Anterior cingulate cortex (tissue), 58 donors: ENCODE data around the gene NEURL4.
"Not testable (repeated sequence)": the region's sequence is repeated elsewhere in the genome, so short reads cannot be mapped to it uniquely, and the experiment has no call there.

ENCODE experiments used
- DNase-seq, 58 donors: peaks; one replicate each; lab custom pipeline; 2025; lab: John Stamatoyannopoulos, UW

NEURL4 gene

GRCh38 chr17:7328840-7329373 is at the start of gene NEURL4:
Gene NEURL4 (minus strand): TSS chr17:7329335. CDS start chr17:7329312, 23 bp downstream.
- DNase-seq: peak in 3 of 58 donors; percentile 31 to 53 (median 51)

GRCh38 chr17:7374353-7374752 is 45.2 kb upstream of the NEURL4 start:
- no peak for DNase-seq

- DNase-seq: no peak
Measured at GRCh38 chr17:7370853-7371252, 41.7 kb upstream of the NEURL4 start.

DNA sequence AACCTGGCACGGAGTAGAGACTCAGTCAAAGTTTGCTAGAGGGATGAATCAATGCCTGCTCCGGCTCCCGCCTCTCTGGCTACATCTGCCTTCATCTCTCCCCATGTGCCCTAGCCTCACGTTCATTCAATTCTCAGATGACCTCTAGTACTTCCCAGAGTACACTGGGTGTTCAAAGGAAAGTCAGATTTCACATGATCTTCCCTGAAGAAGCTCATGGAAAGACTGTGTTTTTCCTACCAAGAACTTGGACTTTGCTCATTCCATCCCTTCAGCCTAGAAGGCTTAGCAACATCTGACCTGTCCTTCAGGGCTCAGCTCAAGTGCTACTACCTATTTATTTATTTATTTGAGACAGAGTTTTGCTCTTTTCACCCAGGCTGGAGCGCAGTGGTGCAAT is 40.7 kb upstream of the NEURL4 start:
- no peak for DNase-seq

GRCh38 chr17:7368599-7368994 is 39.5 kb upstream of the NEURL4 start:
- not testable (repeated sequence) for DNase-seq

DNA sequence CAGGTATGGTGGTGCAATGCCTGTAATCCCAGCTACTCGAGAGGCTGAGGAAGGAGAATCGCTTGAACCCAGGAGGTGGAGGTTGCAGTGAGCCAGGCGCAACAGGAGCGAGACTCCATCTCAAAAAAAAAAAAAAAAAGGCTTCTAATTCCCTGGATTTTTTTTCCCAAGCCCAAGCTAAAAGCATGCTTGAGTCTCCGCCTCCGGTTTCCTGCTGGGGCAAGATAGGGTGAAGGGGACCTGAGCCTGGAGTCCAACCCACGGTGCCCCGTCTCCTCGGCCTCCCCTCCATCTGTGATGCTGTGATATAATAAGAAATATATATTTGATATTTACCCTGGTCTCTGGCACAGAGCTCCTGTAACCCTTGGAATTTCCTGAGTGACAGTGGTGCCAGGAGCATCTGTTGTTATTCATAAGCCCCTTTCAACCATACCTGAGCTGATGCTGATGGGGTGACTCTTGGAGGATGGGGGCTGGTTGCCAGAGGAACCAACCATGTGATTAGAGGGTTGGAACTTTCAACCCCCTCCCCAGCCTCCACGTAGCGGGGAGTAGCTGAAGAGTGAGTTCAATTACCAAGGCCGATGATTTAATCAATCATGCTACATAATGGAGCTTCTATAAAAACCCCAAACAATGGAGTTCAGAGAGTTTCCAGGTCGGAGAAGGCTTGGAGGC is 38.9 kb upstream of the NEURL4 start:
- no peak for DNase-seq

GRCh38 chr17:7367083-7367482 is 37.9 kb upstream of the NEURL4 start:
- DNase-seq: no peak

GRCh38 chr17:7365963-7366362 is 36.8 kb upstream of the NEURL4 start:
- not testable (repeated sequence) for DNase-seq

GRCh38 chr17:7363311-7363710 is 34.2 kb upstream of the NEURL4 start:
- no peak for DNase-seq

DNA sequence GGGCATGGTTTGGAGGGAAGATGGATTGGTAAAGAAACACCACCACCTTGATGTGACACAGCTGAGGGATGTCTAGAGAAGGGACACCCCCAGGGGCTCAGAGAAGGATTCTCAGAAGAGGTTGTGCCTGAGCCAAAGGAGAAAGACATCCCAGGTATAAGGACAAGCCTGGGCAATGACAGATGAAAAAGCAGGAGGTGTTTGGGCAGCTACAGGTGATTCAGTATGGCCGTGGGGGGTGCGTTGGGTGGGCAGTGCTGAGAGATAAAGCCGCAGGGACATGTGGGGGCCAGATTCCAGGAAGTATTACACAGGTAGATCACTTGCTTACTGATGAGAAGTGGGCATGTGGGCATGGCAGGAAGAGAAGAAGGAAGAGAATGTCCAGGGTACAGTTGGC is 32.8 kb upstream of the NEURL4 start:
- DNase-seq: no peak

GRCh38 chr17:7357381-7357780 is 28.2 kb upstream of the NEURL4 start:
- DNase-seq: no peak

GRCh38 chr17:7356756-7357155 is 27.6 kb upstream of the NEURL4 start:
- DNase-seq: no peak

- DNase-seq: peak in 44 of 58 donors; percentile 7 to 76 (median 50)
Measured at GRCh38 chr17:7356072-7356549, 27.0 kb upstream of the NEURL4 start.

- no peak for DNase-seq
Measured at GRCh38 chr17:7355573-7355972, 26.4 kb upstream of the NEURL4 start.

- DNase-seq: peak in 49 of 58 donors; percentile 15 to 93 (median 61)
Measured at GRCh38 chr17:7355053-7355452, 25.9 kb upstream of the NEURL4 start, which contains the start of gene TMEM95. Gene TMEM95 (plus strand): TSS chr17:7355156. CDS start chr17:7355205, 49 bp downstream.

GRCh38 chr17:7354262-7354843 is 25.2 kb upstream of the NEURL4 start:
- DNase-seq: peak in 8 of 58 donors; percentile 6 to 55 (median 26)

DNA sequence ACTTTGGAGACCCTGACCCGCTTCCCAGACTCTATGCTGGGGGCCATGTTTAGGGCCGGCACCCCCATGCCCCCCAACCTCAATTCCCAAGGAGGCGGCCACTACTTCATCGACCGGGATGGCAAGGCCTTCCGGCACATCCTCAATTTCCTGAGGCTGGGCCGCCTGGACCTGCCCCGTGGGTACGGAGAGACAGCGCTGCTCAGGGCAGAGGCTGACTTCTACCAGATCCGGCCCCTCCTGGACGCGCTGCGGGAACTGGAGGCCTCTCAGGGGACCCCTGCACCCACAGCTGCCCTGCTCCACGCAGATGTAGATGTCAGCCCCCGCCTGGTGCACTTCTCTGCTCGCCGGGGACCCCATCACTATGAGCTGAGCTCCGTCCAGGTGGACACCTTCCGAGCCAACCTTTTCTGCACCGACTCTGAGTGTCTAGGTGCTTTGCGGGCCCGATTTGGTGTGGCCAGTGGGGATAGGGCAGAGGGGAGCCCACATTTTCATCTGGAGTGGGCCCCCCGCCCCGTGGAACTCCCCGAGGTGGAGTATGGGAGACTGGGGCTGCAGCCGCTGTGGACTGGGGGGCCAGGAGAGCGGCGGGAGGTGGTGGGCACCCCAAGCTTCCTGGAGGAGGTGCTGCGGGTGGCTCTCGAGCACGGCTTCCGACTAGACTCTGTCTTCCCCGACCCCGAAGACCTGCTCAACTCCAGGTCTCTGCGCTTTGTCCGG is 23.9 kb upstream of the NEURL4 start:
- no peak for DNase-seq

DNA sequence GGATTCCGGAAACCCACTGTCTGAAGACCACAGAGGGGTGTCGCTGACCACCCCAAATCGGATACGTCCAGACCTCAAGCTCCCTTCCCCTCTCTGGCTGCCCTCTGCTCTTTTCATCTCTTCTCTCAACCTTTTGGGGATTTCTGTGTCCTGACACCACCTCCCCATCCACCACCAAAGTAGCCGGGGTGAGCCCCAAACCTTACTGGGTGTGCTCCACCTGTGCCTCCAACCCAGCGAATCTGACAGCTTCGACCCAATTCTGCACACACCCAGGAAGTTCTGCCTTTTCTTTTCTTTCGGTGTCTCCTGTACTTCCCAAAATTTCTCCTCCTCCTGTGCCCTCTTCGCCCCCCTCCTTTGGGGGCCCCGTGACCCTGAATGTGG is 23.4 kb upstream of the NEURL4 start:
- peak in 1 of 58 donors; percentile 35 for DNase-seq

GRCh38 chr17:7351665-7352502 is 22.7 kb upstream of the NEURL4 start, which contains the start of gene KCTD11:
Gene KCTD11 (plus strand): TSS chr17:7352162.
- DNase-seq: peak in 56 of 58 donors; percentile 26 to 89 (median 78)
